Fibroblast of villous mesenchyme (primary cell): ENCODE results near the gene GJB4. TPM values are rescaled to one million over a fixed set of nuclear protein-coding genes. Genes with fewer than 3 reads are reported as not detected.

Experiments used
- DNase-seq: peaks from one replicate; pipeline ENCODE4 v3.0.0-alpha.2; 2010; ENCODE audit warnings: low read depth
- H3K4me3 ChIP-seq: 2 replicates; pipeline ENCODE4 v1.5.1; 2011; ENCODE audit warnings: low read depth, mild to moderate bottlenecking, low read length
- total RNA-seq: library from RNA; depleted of rRNA; stranded (reverse); fragments of >200 nt; gene quantifications from 2 replicates; pipeline ENCODE4 v1.2.3, GENCODE V29; 2012
- TF ChIP-seq, protein P1 (sequence below): IDR thresholded peaks from 2 replicates; pipeline ENCODE4 v1.5.1; 2012; ENCODE audit warnings: low read depth, mild to moderate bottlenecking, low read length; ENCODE audit not compliant: insufficient read depth

The GJB4 gene
- total RNA-seq, 1 donor = not detected

DNA sequence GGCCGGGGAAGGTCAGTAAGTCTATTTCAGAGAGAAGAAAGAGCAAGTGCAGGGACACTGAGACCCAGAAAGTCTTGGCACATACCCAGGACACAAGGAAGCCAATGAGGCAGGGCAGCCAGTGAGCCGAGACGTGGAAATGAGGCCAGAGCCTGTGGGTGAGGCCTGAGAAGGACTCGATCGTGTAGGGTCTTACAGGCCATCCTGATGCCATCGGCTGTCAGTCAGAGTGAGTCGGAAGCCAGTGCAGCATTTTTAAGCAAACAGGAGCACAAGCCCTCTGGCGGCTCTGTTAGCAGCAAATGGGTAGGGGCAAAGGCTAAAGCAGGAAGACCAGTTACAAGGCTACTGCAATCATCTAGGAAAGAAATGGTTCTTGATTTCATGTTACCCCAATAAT, 15.4 kb downstream of the GJB4 start:
- no peak for DNase-seq
- no peak overlapping the region for H3K4me3 ChIP-seq
- TF ChIP-seq, protein P1, sequence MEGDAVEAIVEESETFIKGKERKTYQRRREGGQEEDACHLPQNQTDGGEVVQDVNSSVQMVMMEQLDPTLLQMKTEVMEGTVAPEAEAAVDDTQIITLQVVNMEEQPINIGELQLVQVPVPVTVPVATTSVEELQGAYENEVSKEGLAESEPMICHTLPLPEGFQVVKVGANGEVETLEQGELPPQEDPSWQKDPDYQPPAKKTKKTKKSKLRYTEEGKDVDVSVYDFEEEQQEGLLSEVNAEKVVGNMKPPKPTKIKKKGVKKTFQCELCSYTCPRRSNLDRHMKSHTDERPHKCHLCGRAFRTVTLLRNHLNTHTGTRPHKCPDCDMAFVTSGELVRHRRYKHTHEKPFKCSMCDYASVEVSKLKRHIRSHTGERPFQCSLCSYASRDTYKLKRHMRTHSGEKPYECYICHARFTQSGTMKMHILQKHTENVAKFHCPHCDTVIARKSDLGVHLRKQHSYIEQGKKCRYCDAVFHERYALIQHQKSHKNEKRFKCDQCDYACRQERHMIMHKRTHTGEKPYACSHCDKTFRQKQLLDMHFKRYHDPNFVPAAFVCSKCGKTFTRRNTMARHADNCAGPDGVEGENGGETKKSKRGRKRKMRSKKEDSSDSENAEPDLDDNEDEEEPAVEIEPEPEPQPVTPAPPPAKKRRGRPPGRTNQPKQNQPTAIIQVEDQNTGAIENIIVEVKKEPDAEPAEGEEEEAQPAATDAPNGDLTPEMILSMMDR = no peak

DNA sequence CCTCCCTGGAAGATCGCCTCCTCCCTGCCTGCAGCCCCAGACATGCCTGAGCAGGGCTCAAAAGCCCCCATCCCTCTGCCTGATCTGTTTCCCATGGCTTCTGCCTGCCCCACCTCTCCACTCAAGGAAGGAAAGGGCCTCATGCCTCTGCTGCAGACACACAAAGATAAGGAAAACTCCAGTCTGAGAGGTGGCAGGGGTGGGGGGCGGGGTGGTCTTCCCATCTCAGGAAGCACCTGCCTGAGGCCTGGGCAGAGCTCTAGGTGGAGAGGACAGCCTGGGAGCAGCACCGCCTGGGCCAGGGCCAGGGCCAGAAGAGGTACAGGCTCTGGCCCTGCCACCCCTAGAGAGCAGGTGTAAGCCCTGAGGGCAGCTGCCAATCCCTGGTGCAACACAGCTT, 17.4 kb downstream of the GJB4 start:
- TF ChIP-seq, protein P1 = no peak
- no peak for DNase-seq
- no peak overlapping the region for H3K4me3 ChIP-seq

DNA sequence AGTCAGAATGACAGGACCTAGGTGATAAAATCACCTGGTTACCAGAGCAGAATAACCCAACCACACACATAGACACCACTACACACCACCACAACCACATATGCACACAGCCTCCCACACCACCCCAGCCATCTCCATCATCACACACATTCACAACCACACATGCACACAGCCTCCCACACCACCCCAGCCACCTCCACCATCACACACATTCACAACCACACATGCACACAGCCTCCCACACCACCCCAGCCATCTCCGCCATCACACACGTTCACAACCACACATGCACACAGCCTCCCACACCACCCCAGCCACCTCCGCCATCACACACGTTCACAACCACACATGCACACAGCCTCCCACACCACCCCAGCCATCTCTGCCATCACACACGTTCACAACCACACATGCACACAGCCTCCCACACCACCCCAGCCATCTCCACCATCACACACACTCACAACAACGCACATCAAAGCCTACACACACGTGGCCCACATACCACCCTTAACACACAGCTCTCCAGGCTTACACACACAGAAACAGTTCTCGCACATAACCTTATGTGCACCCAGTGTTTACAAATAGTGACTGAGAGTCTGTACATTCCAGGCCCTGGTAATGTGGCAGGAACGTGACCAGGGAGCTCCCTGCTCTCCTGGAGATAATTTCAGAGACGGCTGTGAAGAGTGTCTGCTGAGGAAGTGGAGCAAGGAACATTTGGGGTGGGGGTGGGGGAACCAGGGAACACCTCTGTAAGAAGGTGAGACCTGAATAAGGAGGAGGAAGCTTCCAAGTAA, 18.2 kb downstream of the GJB4 start:
- H3K4me3 ChIP-seq = no peak overlapping the region
- DNase-seq = no peak
- TF ChIP-seq, protein P1 = no peak

DNA sequence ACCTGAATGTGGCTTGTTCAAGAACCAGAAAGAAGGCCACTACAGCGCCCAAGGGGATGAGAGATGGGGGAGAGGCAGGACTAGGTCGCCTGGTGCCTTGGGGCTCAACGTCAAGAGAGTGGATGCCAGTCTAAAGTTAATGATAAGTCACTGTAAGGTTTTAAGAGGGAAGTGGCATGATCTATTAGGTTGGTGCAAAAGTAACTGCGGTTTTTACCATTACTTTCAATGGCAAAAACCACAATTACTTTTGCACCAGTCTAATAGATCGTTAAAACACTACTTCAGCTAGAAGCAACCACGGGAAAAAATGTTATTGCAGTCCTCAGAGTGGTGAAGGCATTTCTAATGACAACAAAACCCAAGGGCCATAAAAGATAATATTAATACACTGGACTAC, 18.8 kb downstream of the GJB4 start:
- DNase-seq = no peak
- TF ChIP-seq, protein P1 = no peak
- no peak overlapping the region for H3K4me3 ChIP-seq

DNA sequence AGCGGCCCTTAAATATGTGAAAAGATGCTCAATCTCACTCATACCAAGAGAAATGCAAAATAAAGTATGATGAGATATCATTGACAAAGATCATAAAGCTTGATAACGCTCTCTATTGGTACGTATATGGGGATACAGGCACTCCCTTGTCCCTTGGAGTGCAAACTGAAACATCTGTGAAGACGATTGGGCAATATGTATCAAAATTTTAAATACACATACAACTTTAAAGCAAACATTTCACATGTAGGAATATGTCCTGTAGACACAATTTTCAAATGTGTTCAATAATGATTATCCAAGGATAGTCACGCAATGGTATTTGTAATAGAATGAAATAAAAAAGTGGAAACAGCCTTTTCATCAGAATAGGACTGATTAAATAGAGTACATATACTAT, 19.5 kb downstream of the GJB4 start:
- TF ChIP-seq, protein P1 = no peak
- no peak overlapping the region for H3K4me3 ChIP-seq
- no peak for DNase-seq

DNA sequence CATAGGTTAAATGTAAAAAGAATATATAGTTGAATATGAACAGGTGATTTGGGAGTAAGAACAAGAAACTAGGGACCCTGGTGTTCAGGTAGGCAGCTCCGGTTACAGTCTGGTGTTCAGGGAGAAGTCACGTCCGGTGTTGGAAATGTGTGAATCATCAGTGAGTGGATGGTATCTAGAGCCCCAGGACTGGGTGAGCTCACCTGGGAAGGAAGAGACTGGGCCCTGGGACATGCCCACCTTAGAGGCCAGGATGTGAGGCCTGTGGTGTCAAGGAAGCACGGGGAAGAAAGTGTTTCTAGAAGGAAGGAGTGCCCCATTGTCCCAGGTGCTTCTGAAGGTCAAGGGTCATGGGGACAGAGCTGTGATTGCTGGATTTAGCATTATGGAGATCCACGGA, 20.0 kb downstream of the GJB4 start:
- TF ChIP-seq, protein P1 = no peak
- no peak for DNase-seq
- H3K4me3 ChIP-seq = no peak overlapping the region

DNA sequence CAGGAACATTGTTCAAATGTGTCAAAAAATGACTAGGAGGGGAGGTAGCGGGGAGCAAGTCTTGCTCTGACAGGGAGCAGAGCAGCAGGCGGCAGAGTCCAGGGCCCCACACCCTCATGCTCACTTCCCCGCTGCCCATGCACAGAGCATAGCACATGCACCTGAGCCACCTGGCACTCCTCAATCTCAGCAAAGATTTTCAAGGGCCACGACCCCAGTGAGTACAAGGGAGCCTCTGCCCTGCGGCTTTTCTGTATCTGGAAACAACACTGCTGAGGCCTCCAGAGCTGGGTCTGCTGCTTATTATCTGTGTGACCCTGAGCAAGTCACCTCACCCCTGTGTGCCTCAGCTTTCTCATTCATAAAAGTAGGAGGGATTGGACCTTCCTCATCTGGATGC, 20.4 kb downstream of the GJB4 start:
- no peak for DNase-seq
- H3K4me3 ChIP-seq = no peak overlapping the region
- TF ChIP-seq, protein P1 = no peak
